ENCODE data around the gene ERCC1. TPM values are rescaled to one million over a fixed set of nuclear protein-coding genes. Genes with fewer than 3 reads are reported as not detected.

Gene ERCC1
- total RNA-seq = 78.6 and 164 TPM in 2 replicates

GRCh38 chr19:45423589-45424190 is at the start of gene ERCC1:
Gene ERCC1 (minus strand): TSS chr19:45423917. CDS start chr19:45423374, 543 bp downstream.

GRCh38 chr19:45467456-45468158 is 43.9 kb upstream of the ERCC1 start, which contains the start of gene FOSB:
Gene FOSB (plus strand): TSS chr19:45467996. CDS start chr19:45468587, 591 bp downstream.

GRCh38 chr19:45406226-45407090 is 17.3 kb downstream of the ERCC1 start, which contains the start of gene POLR1G:
Gene POLR1G (plus strand): TSS chr19:45406644. CDS start chr19:45406697, 53 bp downstream.

GRCh38 chr19:45404557-45405434 is 18.9 kb downstream of the ERCC1 start, which contains the start of gene PPP1R13L:
Gene PPP1R13L (minus strand): TSS chr19:45405069. CDS start chr19:45398318, 6,751 bp downstream.

GRCh38 chr19:45370410-45371204 is 53.1 kb downstream of the ERCC1 start, which contains the start of gene ERCC2:
Gene ERCC2 (minus strand): TSS chr19:45370573. CDS start chr19:45370540, 33 bp downstream.

Other genes with a start within 250 kb of the ERCC1 start
- gene TRAPPC6A, start 245.7 kb downstream of the ERCC1 start, total RNA-seq = 5.0 and 10.4 TPM in 2 replicates
- gene BLOC1S3, start 245.1 kb downstream of the ERCC1 start, total RNA-seq = 3.8 and 4.5 TPM in 2 replicates
- gene EXOC3L2, start 178.5 kb downstream of the ERCC1 start, total RNA-seq = 0.28 TPM in 1 of 2 replicates, not detected in the other
- 8.8 and 9.6 TPM in 2 replicates for gene MARK4, start 172.6 kb downstream of the ERCC1 start, total RNA-seq
- gene CKM, start 101.0 kb downstream of the ERCC1 start, total RNA-seq = under 0.01 TPM in 1 of 2 replicates, not detected in the other
- under 0.01 and 0.19 TPM in 2 replicates for gene KLC3, start 83.2 kb downstream of the ERCC1 start, total RNA-seq
- 28.5 and 50.2 TPM in 2 replicates for gene ERCC2, start 53.3 kb downstream of the ERCC1 start, total RNA-seq
- gene PPP1R13L, start 18.8 kb downstream of the ERCC1 start, total RNA-seq = 1.7 and 6.5 TPM in 2 replicates
- 12.4 and 29.9 TPM in 2 replicates for gene POLR1G, start 17.3 kb downstream of the ERCC1 start, total RNA-seq
- 4.6 and 9.9 TPM in 2 replicates for gene FOSB, start 44.1 kb upstream of the ERCC1 start, total RNA-seq
- gene RTN2, start 73.1 kb upstream of the ERCC1 start, total RNA-seq = 3.8 and 4.2 TPM in 2 replicates
- gene PPM1N, start 74.5 kb upstream of the ERCC1 start, total RNA-seq = 0.96 and 2.3 TPM in 2 replicates
- 56.4 and 112 TPM in 2 replicates for gene VASP, start 83.6 kb upstream of the ERCC1 start, total RNA-seq
- 4.2 and 5.2 TPM in 2 replicates for gene OPA3, start 160.9 kb upstream of the ERCC1 start, total RNA-seq
- 0.28 and 0.96 TPM in 2 replicates for gene GPR4, start 178.3 kb upstream of the ERCC1 start, total RNA-seq
- 66.8 and 101 TPM in 2 replicates for gene EML2, start 215.5 kb upstream of the ERCC1 start, total RNA-seq
- gene GIPR, start 244.3 kb upstream of the ERCC1 start, total RNA-seq = 0.28 and 0.38 TPM in 2 replicates